ENCODE results near the gene SLC2A6.

SLC2A6 gene

DNA sequence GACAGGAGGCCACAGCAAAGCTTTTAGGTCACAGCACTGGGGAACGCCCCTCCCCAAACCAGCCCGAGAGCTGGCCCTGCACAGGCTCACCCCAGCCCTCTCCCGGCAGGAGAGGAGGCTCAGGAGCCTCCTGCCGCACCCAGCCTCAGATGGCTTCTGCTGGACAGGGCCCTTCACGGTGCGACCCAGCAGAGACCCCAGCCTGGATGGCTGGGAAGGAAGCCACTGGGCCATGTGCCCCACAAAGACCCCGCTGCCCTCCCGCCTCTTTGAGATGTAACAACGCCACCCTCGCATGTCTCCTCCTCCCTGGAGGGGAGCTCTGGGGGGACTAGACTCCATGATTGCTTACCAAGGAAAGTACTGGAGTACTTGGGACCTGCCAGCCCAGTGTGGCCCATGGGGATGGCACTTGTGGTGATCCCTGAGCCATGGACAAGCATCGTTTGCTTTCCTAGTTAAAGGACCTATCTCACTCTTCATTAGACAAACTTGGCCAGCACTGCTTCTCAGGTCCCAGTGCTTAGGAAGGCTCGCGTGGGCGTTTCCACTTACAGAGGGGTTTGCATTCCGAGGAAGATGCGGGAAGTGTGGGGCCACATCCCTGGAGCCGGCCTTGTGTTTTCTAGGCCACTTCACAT is 36.8 kb upstream of the SLC2A6 start:
- no peak for DNase-seq (ENCODE audit: low spot score)

- no peak for DNase-seq (ENCODE audit: low spot score)
These were observed 36.3 kb upstream of the SLC2A6 start for GRCh38 chr9:133515240-133515610.

DNA sequence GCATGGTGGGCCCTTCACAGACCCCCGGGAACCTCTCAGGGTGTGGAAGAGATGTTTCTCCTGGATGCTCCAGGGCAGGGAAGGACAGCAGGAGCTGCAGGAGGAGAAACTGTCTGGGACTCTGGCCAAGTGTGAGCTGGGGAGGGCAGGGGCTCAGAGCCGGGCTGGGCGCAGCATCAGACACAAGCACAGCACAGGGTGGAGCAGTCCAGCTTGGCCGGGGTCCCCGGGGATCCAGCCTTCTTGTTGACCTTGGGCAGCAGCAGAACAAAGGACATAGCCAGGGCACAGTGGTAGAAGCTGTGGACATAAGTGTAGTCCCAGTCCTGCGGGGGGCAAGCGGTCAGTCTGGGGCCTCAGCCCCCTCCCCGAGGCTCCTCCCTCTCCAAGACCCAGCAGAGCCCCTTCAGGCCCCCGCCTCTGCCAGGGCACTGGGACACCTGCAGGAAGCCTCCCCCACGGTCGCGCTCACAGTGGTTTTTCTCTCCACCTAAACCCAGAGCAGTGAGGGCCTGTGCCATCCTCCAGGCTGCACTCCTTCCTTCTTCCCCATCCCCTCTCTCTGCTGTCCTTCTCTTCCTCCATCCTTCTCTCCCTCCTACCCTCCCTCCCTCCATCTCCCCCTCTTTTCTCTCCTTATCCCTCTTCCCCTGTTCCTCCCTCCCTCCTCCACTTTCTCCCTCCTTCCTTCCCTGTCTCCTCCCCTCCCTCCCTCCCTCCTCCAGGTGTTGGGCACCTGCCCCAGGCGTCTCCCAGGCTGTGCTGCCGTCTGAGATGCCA is 35.8 kb upstream of the SLC2A6 start:
- no peak for DNase-seq (ENCODE audit: low spot score)

DNA sequence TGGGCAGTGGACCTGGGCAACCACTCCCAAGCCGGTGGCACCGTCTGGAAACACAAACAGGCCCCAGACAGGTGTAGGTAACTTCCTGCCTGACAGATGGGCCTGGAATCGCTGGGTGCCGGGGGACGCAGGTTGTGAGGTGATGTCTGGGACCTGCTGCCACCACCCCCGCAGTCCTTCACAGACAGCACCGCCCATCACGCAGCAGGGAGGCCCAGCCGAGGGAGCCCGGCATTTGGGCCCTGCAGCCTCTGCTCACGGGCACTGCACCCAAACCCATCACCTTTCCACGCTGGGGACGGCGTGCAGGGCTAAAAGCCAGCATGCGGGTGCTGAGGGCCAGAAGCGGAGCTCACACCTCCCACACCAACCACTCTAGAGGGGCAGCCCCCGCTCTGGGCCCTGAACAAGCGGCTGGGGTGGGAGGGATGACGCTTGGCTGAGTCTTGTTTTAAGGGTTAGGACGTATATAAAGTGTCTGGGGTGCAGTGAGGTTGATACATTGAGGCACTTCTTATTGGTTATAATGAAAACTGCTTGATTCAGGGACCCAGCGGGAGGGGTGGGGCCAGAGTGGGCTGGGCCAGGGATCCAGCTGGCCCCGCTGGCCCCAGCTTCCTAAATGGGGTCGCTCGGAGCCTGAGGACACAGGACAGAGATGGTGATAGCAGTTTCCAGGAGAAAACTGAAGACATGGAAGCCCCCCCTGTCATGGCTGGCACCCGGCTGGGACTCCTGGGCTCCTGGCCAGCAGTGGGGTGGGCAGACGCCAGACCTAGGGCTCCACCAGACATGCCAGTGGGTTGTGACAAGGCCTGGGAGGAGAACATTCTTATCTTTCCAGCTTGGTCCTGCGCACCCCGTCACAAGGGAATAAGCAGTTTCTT is 34.6 kb upstream of the SLC2A6 start:
- no peak for DNase-seq (ENCODE audit: low spot score)

- no peak for DNase-seq (ENCODE audit: low spot score)
These were observed 33.6 kb upstream of the SLC2A6 start for GRCh38 chr9:133512253-133513213.

DNA sequence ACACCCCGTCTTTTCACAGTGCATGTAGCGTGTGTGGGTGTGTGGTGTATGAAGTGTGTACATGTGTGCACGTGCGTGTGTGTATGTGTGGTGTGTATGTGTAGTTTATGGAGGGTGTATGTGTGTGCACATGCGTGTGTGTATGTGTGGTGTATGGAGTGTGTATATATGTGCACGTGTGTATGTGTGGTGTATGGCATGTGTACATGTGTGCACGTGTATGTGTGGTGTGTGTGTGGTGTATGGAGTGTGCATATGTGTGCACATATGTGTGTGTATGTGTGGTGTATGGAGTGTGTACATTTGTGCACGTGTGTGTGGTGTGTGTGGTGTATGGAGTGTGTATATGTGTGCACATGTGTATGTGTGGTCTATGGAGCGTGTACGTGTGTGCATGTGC is 32.7 kb upstream of the SLC2A6 start:
- DNase-seq (ENCODE audit: low spot score): no peak

GRCh38 chr9:133510926-133511505 is 32.1 kb upstream of the SLC2A6 start:
- DNase-seq (ENCODE audit: low spot score): no peak

GRCh38 chr9:133509179-133510083 is 30.5 kb upstream of the SLC2A6 start:
- no peak for DNase-seq (ENCODE audit: low spot score)

- DNase-seq (ENCODE audit: low spot score): no peak
These were observed 29.1 kb upstream of the SLC2A6 start for GRCh38 chr9:133508046-133508445.

GRCh38 chr9:133507246-133507965 is 28.5 kb upstream of the SLC2A6 start:
- no peak for DNase-seq (ENCODE audit: low spot score)

DNA sequence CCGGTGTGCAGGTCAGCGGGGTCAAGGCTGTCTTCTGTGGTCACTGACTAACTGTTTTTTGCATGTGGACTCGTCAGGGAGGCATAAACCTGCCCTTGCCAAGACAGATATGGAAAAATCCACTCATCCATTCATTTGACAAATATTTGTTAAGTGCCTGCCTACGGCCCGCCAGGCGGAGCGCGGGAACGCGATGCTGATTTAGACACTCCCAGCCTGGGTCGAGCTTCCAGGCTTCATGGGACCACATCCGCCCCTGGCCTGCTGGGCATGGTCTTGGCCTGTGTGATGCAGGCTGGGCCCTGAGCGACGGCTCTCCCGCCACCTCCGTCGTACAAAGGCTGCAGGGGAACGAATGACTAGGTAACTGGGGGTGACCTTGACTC is 27.7 kb upstream of the SLC2A6 start:
- DNase-seq (ENCODE audit: low spot score): peak; percentile 91

DNA sequence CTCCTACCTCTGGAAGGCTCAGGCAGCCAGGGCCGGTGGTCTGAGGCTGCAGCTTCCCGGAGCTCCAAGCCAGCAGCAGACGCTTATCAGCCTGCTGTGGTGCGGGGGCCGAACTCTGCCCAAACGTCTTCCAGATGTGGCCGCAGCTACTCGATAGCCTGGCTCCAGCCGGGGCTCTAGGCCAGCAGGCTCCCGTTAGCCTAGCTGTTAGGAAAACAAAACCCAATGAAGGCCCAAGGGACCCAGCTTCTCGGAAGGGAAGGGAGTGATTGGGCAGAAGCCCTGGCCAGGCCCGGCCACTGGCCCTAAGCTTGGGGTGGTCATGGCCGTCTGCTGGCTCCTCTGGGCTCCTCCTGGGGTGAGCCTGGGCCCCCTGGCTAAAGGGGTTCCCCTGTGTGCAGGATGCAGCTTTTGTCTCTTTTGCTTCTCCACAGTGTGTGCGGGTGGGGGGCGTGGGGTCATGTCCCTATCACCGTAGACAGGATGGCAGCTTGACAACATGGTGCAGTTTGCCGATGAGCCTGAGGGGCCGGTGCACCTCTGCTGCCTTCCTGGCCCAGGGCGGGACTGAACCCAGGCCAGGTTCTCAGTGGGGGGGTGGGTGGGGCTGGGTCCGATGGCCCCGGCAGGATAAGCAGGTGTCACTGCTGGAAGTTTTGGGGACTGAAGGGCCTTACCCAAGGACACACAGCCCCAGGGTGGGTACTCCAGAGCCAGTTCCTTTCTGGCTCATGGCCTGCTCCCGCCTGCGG is 27.2 kb upstream of the SLC2A6 start:
- peak; percentile 67 for DNase-seq (ENCODE audit: low spot score)

GRCh38 chr9:133505186-133505830 is 26.4 kb upstream of the SLC2A6 start:
- peak; percentile 57 for DNase-seq (ENCODE audit: low spot score)

DNA sequence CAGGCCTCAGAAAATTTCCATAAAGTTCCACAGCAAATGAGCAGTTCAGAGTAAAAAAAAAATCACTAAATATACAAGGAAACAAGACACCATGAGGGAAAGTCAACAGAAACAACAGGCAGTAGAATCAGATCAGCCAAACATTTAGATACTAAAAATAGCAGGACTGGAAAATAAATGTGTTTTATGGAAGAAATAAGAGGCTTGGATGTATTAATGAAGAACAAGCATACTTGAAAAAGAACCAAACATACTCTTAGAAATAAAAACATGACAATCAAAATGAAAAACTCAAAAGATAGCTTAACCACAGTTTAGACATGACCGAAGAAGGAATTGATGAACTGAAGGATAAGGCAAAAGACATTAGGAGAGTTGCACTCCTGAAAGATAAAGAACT is 23.2 kb upstream of the SLC2A6 start:
- no peak for DNase-seq (ENCODE audit: low spot score)

- no peak for DNase-seq (ENCODE audit: low spot score)
These were observed 21.0 kb upstream of the SLC2A6 start for GRCh38 chr9:133499892-133500270.

DNA sequence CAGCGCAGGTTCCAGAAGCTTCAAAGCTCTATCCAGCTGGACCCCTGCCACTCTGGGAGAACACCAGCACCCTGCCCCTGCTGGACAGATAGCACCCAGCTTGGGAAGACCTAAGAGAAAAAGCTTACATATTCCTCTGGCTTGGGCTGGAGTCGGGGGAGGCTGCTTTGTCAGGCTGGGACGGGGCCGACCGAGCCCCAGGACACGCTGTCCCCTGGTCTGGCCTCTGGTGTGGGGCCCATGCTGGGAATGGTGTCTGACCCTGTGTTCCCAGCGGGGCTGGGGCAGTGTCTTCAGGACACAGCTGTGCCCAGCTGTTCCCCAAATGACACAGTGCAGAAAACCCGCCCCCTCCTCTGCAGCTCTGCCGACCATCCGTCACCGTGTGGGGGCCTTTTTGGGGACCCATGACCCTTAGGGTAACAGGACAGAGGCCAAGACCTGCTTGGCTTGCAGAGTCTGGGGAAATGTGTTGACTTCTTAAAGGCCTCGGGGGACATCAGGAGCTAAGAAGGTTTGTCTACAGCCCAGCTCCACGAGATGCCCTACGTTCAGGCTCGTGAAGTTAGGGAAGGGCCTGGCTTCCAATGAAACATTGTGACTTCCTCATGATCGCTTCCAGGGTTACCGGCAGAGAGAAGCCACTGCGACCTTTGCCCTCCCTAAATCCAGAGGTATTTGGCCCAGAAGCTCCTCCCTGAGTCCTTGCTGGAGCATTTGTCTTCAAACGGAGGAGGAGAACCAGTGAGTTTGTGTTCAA is 20.4 kb upstream of the SLC2A6 start:
- DNase-seq (ENCODE audit: low spot score): no peak

All from AG08396 (cell line).